IMR-90 (cell line): Measurements from ENCODE around the gene AFG1L.

Experiments
- CEBPB ChIP-seq: IDR thresholded peaks from 2 replicates; pipeline ENCODE4 v1.6.1; 2012; ENCODE audit warnings: low read depth, low read length, improper control_type of control experiment
- CTCF ChIP-seq: conservative IDR thresholded peaks from 2 replicates; pipeline ENCODE4 v1.5.1; 2012; ENCODE audit warnings: mild to moderate bottlenecking, low read depth, low read length, improper control_type of control experiment
- FOS ChIP-seq: fragments of 150-350 bp; IDR thresholded peaks from 2 replicates; pipeline ENCODE4 v1.6.1; 2016; ENCODE audit warnings: low read depth, low read length
- POLR2A ChIP-seq: IDR thresholded peaks from 2 replicates; pipeline ENCODE4 v1.6.1; 2012; ENCODE audit warnings: mild to moderate bottlenecking, low read depth, low read length
- RCOR1 ChIP-seq: IDR thresholded peaks from 2 replicates; pipeline ENCODE4 v1.6.1; 2012; ENCODE audit warnings: mild to moderate bottlenecking, low read length, improper control_type of control experiment; ENCODE audit not compliant: insufficient replicate concordance
- SMC3 ChIP-seq: fragments of 150-350 bp; IDR thresholded peaks from 2 replicates; pipeline ENCODE4 v1.6.1; 2016; ENCODE audit warnings: low read depth, mild to moderate bottlenecking, antibody characterized with exemption, low read length, moderate library complexity

- TF ChIP-seq POLR2A = no peak
- TF ChIP-seq CTCF = no peak
- no peak for TF ChIP-seq SMC3
- TF ChIP-seq FOS = no peak
- TF ChIP-seq CEBPB = no peak
- TF ChIP-seq RCOR1 = no peak
These were observed 46.8 kb upstream of the AFG1L start for GRCh38 chr6:108247965-108248536.
